Smooth muscle cell (in vitro differentiated cells): ENCODE results near the gene IL18R1. TPM values are rescaled to one million over a fixed set of nuclear protein-coding genes. Genes with fewer than 3 reads are reported as not detected.

Experiments used
- DNase-seq: peaks from one replicate; lab custom pipeline; 2025; ENCODE audit not compliant: unreplicated experiment; lab: John Stamatoyannopoulos, UW
- H2AFZ ChIP-seq: fragments of 200-600 bp; sonication (generic); 2 replicates; pipeline ENCODE4 v1.6.0; 2016; ENCODE audit warnings: antibody characterized with exemption, low read depth, mild to moderate bottlenecking
- H3F3A ChIP-seq: fragments of 200-600 bp; sonication (generic); 2 replicates; pipeline ENCODE4 v1.6.0; 2017; ENCODE audit warnings: antibody characterized with exemption, low read depth
- H3K27ac ChIP-seq: fragments of 200-600 bp; sonication (generic); 2 replicates; pipeline ENCODE4 v1.5.1; 2016; ENCODE audit warnings: low read depth, mild to moderate bottlenecking
- H3K27me3 ChIP-seq: fragments of 200-600 bp; sonication (generic); 2 replicates; pipeline ENCODE4 v1.6.1; 2016; ENCODE audit warnings: low read depth, mild to moderate bottlenecking
- H3K36me3 ChIP-seq: fragments of 200-600 bp; sonication (generic); 2 replicates; pipeline ENCODE4 v1.5.1; 2016; ENCODE audit warnings: low read depth
- H3K4me1 ChIP-seq: fragments of 200-600 bp; sonication (generic); 2 replicates; pipeline ENCODE4 v1.5.1; 2016; ENCODE audit warnings: low read depth
- H3K4me2 ChIP-seq: fragments of 200-600 bp; sonication (generic); 2 replicates; pipeline ENCODE4 v1.6.0; 2016; ENCODE audit warnings: mild to moderate bottlenecking
- H3K4me3 ChIP-seq: fragments of 200-600 bp; sonication (generic); 2 replicates; pipeline ENCODE4 v1.5.1; 2016; ENCODE audit warnings: mild to moderate bottlenecking
- H3K79me2 ChIP-seq: fragments of 200-600 bp; sonication (generic); 2 replicates; pipeline ENCODE4 v1.6.0; 2016; ENCODE audit warnings: low read depth, mild to moderate bottlenecking
- H3K9ac ChIP-seq: fragments of 200-600 bp; sonication (generic); 2 replicates; pipeline ENCODE4 v1.6.0; 2016; ENCODE audit warnings: low read depth
- H3K9me3 ChIP-seq: fragments of 200-600 bp; sonication (generic); replicated peaks from 2 replicates; pipeline ENCODE4 v1.5.1; 2016; ENCODE audit warnings: low read depth
- H4K20me1 ChIP-seq: fragments of 200-600 bp; sonication (generic); 2 replicates; pipeline ENCODE4 v1.6.0; 2016; ENCODE audit warnings: low read depth
- CTCF ChIP-seq: fragments of 200-600 bp; sonication (generic); IDR thresholded peaks from 2 replicates; pipeline ENCODE4 v1.5.1; 2017; ENCODE audit warnings: borderline replicate concordance, mild to moderate bottlenecking, antibody characterized with exemption; ENCODE audit not compliant: insufficient read depth, poor library complexity, severe bottlenecking
- WGBS: methylation state at CpG from one replicate; pipeline ENCODE4 v1.1.7; 2016; ENCODE audit warnings: low lambda C conversion rate; 5-methylcytosine and 5-hydroxymethylcytosine counted together
- polyA plus RNA-seq: library from polyadenylated mRNA; unstranded; fragments of >200 nt; fragmentation: Nextera tagmentation; extraction: Ambion mirVana; gene quantifications from 2 replicates; pipeline ENCODE4 v1.2.1, GENCODE V29; 2016
- total RNA-seq: library from RNA; depleted of rRNA; stranded (reverse); fragments of >200 nt; gene quantifications from 2 replicates; pipeline ENCODE4 v1.2.3, GENCODE V29; 2014

IL18R1 gene
- total and polyA plus RNA-seq, 2 experiments from 2014 or later: 2.2 to 2.5 TPM

DNA sequence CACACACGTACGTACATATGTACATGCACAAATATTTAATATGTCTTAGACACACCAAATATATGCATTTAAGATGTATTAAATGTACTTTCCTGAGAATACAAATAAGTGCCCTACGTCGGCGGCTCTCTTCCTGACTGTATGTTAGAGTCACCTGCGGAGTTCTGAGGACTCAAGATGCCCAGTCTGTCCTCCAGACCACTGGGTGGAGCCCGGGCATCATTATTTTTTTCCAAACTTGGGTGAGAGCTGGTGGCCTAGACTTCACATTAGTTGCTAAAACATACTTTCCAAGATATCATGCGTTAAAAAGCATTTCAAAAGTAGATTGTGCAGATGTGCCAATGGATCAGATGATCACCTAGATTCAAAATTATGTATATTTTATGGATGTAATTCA, 2.9 kb downstream of the IL18R1 start:
- WGBS: 93% methylated on average over 8 of the region's 8 CpGs
- Histone ChIP-seq H3K9me3 (no peaks in the 10 kb centered on the region), H3K4me2 (no peak overlapping the region), H3K4me3 (no peak overlapping the region), H3K9ac (no peak overlapping the region), H3F3A (no peaks in the 10 kb centered on the region), H2AFZ (no peak overlapping the region), H3K36me3 (no peaks in the 10 kb centered on the region), H3K27me3 (no peaks in the 10 kb centered on the region), H3K27ac (no peak overlapping the region), H3K4me1 (no peaks in the 10 kb centered on the region), H3K79me2 (no peaks in the 10 kb centered on the region), H4K20me1 (no peaks in the 10 kb centered on the region)
- TF ChIP-seq CTCF: no peak
- DNase-seq: no peak

- H3K27ac ChIP-seq: no peak overlapping the region
- no peaks in the 10 kb centered on the region for H3K36me3 ChIP-seq
- H3K4me3 ChIP-seq: no peak overlapping the region
- no peak for DNase-seq
- no peaks in the 10 kb centered on the region for H3K4me1 ChIP-seq
- H3K9me3 ChIP-seq: no peaks in the 10 kb centered on the region
- H3F3A ChIP-seq: no peaks in the 10 kb centered on the region
- WGBS: 87% methylated on average over 3 of the region's 3 CpGs
- H3K4me2 ChIP-seq: no peak overlapping the region
- no peaks in the 10 kb centered on the region for H4K20me1 ChIP-seq
- H2AFZ ChIP-seq: no peak overlapping the region
- no peak overlapping the region for H3K9ac ChIP-seq
- no peak for TF ChIP-seq CTCF
- no peaks in the 10 kb centered on the region for H3K27me3 ChIP-seq
- H3K79me2 ChIP-seq: no peaks in the 10 kb centered on the region
Measured at GRCh38 chr2:102359527-102359926, 3.9 kb downstream of the IL18R1 start.

DNA sequence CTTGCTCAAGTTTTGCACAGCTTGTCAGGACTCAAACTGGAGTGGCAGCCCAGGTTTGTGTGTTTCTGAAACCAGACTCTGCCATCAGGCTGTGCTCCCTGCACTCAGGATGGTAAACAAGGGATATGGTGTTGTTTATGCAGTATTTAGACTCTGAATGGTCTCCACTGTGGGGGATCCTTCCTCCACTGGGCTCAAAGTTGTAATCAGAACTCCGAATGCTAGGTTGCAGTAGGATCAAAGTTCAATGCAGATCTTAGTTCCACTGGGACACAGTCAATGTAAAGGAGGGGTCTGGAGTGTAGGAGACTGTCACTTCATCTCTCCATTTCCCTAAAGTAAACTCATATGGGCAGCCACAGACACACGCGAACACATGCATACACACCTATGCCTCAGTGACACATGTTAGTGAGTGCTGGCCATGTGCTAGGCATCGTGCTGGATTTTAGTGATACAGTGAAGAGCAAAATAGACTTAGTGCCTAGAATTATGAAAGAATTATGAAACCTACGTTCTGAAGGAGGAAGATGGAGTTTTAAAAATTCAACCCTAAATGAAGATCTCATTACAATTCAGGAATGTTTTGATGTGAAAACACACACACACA, 6.1 kb downstream of the IL18R1 start:
- Histone ChIP-seq H3K9me3 (peaks cover 3% of the 10 kb centered on the region), H3K4me2 (no peak overlapping the region), H3K4me1 (no peaks in the 10 kb centered on the region), H3F3A (no peaks in the 10 kb centered on the region), H3K4me3 (no peak overlapping the region), H3K79me2 (no peaks in the 10 kb centered on the region), H3K27ac (no peak overlapping the region), H4K20me1 (no peaks in the 10 kb centered on the region), H2AFZ (no peak overlapping the region), H3K9ac (no peak overlapping the region), H3K36me3 (no peaks in the 10 kb centered on the region), H3K27me3 (no peaks in the 10 kb centered on the region)
- DNase-seq: no peak
- no peak for TF ChIP-seq CTCF
- 98% methylated on average over 5 of the region's 5 CpGs for WGBS

DNA sequence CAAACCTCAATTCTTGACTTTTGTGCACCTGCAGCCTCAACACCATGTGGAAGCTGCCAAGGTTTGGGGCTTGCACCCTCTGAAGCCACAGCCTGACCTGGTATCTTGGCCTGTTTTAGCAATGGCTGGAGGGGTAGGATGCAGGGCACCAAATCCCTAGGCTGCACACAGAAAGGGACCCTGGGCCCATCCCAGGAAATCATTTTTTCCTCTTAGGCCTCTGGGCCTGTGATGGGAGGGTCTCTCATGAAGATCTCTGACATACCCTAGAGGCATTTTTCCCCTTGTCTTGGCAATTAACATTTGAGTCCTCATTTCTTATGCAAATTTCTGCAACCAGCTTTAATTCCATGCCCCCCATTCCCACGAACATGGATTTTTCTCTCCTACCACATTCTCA, 10.2 kb downstream of the IL18R1 start:
- Histone ChIP-seq H3K4me3 (no peak overlapping the region), H3K79me2 (no peaks in the 10 kb centered on the region), H3K9me3 (peaks cover 3% of the 10 kb centered on the region), H4K20me1 (no peaks in the 10 kb centered on the region), H3K36me3 (no peaks in the 10 kb centered on the region), H3K4me1 (no peaks in the 10 kb centered on the region), H3F3A (no peaks in the 10 kb centered on the region), H3K9ac (no peak overlapping the region), H3K27me3 (no peaks in the 10 kb centered on the region), H3K4me2 (no peak overlapping the region), H3K27ac (no peak overlapping the region), H2AFZ (no peak overlapping the region)
- WGBS: 96% methylated on average over 1 of the region's 1 CpG
- DNase-seq: no peak
- TF ChIP-seq CTCF: no peak
